Caco-2 (cell line): ENCODE data around the gene VN1R5. TPM values are rescaled to one million over a fixed set of nuclear protein-coding genes. Genes with fewer than 3 reads are reported as not detected.

ENCODE experiments used
- BruUV-seq: library from RNA; stranded (reverse); fragments of 400-500 nt; replicated peaks from 2 replicates; lab custom pipeline; 2021; lab: Mats Ljungman, UMichigan
- CTCF ChIA-PET: fragments of 300-600 bp; sonication (Branson Sonifier 250); formaldehyde crosslinking; loops from one replicate; lab custom pipeline; 2022; ENCODE audit warnings: antibody characterized with exemption; lab: Charles Lee
- POLR2A ChIA-PET: fragments of 300-600 bp; sonication (Branson Sonifier 250); formaldehyde crosslinking; loops from one replicate; lab custom pipeline; 2022; ENCODE audit warnings: antibody characterized with exemption; lab: Charles Lee
- DNase-seq, 2 experiments: peaks; one replicate each; pipeline versions ENCODE4 v3.0.0 to v3.0.0-alpha.2; 2020 to 2022
- H3K27me3 ChIP-seq: replicated peaks from 2 replicates; pipeline ENCODE4 v1.6.0; 2011; ENCODE audit warnings: low read length; ENCODE audit not compliant: control insufficient read depth, insufficient read depth
- H3K36me3 ChIP-seq: 2 replicates; pipeline ENCODE4 v1.5.1; 2011; ENCODE audit warnings: low read length; ENCODE audit not compliant: control insufficient read depth, insufficient read depth
- H3K4me1 ChIP-seq: fragments of 250-450 bp; sonication (Bioruptor Pico); 2 replicates; pipeline ENCODE4 v1.5.1; 2020; ENCODE audit warnings: mild to moderate bottlenecking
- H3K4me3 ChIP-seq: 2 replicates; pipeline ENCODE4 v1.5.1; 2011; ENCODE audit warnings: low read depth, mild to moderate bottlenecking, control low read depth, low read length
- H3K9me3 ChIP-seq: fragments of 250-450 bp; sonication (Bioruptor Pico); 2 replicates; pipeline ENCODE4 v1.5.1; 2020; ENCODE audit warnings: mild to moderate bottlenecking, moderate library complexity
- H3K27ac Mint-ChIP-seq: one replicate; pipeline ENCODE4 v1.8.0; 2022; ENCODE audit warnings: mixed read lengths; ENCODE audit not compliant: unreplicated experiment
- H3K27me3 Mint-ChIP-seq: one replicate; pipeline ENCODE4 v1.8.0; 2022; ENCODE audit warnings: mixed read lengths; ENCODE audit not compliant: insufficient read depth, unreplicated experiment
- H3K36me3 Mint-ChIP-seq: one replicate; pipeline ENCODE4 v1.8.0; 2022; ENCODE audit warnings: mild to moderate bottlenecking, mixed read lengths; ENCODE audit not compliant: insufficient read depth, unreplicated experiment
- H3K4me1 Mint-ChIP-seq: one replicate; pipeline ENCODE4 v1.8.0; 2022; ENCODE audit warnings: low read depth, mixed read lengths; ENCODE audit not compliant: unreplicated experiment
- H3K4me3 Mint-ChIP-seq: one replicate; pipeline ENCODE4 v1.8.0; 2022; ENCODE audit warnings: mild to moderate bottlenecking, moderate library complexity, mixed read lengths; ENCODE audit not compliant: unreplicated experiment
- H3K9me3 Mint-ChIP-seq: one replicate; pipeline ENCODE4 v1.8.0; 2022; ENCODE audit warnings: mixed read lengths; ENCODE audit not compliant: unreplicated experiment
- intact Hi-C: fragments of 100-400 bp; cut with micrococcal nuclease; formaldehyde crosslinking; loops from one replicate; pipeline ENCODE4 v1.10.0; 2022; ENCODE audit not compliant: unreplicated experiment
- total RNA-seq: library from RNA; stranded (reverse); gene quantifications from 2 replicates; pipeline ENCODE4 v1.2.3, GENCODE V29; 2022
- TF ChIP-seq, protein P1 (sequence below), 2 experiments: fragments of 200-600 bp in 1 of 2; IDR thresholded peaks; 1 replicate in 1 of 2; 2 replicates in 1 of 2; pipeline versions ENCODE4 v1.5.1 to v1.8.0; 2011 to 2022; ENCODE audit warnings: antibody characterized with exemption in 1 of 2, control low read depth in 1 of 2, inconsistent platforms in 1 of 2, low read depth in 1 of 2, low read length in 1 of 2, mild to moderate bottlenecking in 1 of 2, moderate library complexity in 1 of 2; ENCODE audit not compliant: insufficient read depth in 1 of 2, severe bottlenecking in 1 of 2, unreplicated experiment in 1 of 2

VN1R5 gene
- total RNA-seq, 1 experiment from 2014 or later = not detected

DNA sequence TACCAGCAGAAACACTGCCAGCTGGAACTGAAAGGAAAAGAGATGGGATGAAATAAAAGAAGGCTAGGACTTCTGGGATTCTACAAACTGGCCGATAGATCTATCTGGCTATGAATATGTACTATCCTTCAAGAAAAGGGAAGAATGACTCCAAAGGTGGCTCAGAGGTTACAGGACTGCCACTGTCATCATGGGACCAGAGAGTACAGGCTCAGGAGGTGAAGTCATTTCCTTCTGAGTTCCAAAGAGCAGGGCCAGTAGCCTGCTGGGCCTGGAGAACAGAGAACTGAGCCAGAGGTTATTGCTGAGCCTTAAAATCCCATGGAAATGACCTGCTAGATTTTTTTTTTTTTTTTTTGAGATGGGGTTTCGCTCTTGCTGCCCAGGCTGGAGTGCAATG lies 48.2 kb downstream of the VN1R5 start:
- intact Hi-C loops = no loop called here
- ChIA-PET CTCF (no interaction called here), POLR2A (no interaction called here)
- Histone ChIP-seq H3K4me3 (no peak overlapping the region), H3K4me1 (no peaks in the 10 kb centered on the region), H3K9me3 (no peaks in the 10 kb centered on the region), H3K27me3 (no peaks in the 10 kb centered on the region), H3K36me3 (peaks cover 11% of the 10 kb centered on the region)
- H3K9me3 Mint-ChIP-seq = no peaks in the 10 kb centered on the region
- H3K27me3 Mint-ChIP-seq = no peaks in the 10 kb centered on the region
- H3K27ac Mint-ChIP-seq = no peak overlapping the region
- TF ChIP-seq, protein P1, sequence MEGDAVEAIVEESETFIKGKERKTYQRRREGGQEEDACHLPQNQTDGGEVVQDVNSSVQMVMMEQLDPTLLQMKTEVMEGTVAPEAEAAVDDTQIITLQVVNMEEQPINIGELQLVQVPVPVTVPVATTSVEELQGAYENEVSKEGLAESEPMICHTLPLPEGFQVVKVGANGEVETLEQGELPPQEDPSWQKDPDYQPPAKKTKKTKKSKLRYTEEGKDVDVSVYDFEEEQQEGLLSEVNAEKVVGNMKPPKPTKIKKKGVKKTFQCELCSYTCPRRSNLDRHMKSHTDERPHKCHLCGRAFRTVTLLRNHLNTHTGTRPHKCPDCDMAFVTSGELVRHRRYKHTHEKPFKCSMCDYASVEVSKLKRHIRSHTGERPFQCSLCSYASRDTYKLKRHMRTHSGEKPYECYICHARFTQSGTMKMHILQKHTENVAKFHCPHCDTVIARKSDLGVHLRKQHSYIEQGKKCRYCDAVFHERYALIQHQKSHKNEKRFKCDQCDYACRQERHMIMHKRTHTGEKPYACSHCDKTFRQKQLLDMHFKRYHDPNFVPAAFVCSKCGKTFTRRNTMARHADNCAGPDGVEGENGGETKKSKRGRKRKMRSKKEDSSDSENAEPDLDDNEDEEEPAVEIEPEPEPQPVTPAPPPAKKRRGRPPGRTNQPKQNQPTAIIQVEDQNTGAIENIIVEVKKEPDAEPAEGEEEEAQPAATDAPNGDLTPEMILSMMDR (IDR thresholded peaks at IDR 0.05; ENCODE audit: insufficient read depth in 1 of 2, low read depth in 1 of 2, low read length in 1 of 2, severe bottlenecking in 1 of 2, unreplicated experiment in 1 of 2) = no peak
- no TSS peak for BruUV-seq
- no peak overlapping the region for H3K4me3 Mint-ChIP-seq
- H3K4me1 Mint-ChIP-seq = no peaks in the 10 kb centered on the region
- peaks cover 58% of the 10 kb centered on the region for H3K36me3 Mint-ChIP-seq
- DNase-seq = no peak

Other genes with a start within 250 kb of the VN1R5 start
- 24.7 and 25.2 TPM in 2 replicates for gene ZNF695, start 248.0 kb upstream of the VN1R5 start, total RNA-seq
- gene ZNF670, start 177.3 kb upstream of the VN1R5 start, total RNA-seq = 5.8 and 6.0 TPM in 2 replicates
- 8.3 and 9.1 TPM in 2 replicates for gene ZNF669, start 151.7 kb upstream of the VN1R5 start, total RNA-seq
- 47.5 and 52.9 TPM in 2 replicates for gene ZNF124, start 84.1 kb upstream of the VN1R5 start, total RNA-seq
- gene ZNF496, start 75.8 kb downstream of the VN1R5 start, total RNA-seq = 31.0 and 36.4 TPM in 2 replicates
- not detected in 2 replicates for gene NLRP3, start 160.1 kb downstream of the VN1R5 start, total RNA-seq
- not detected in 2 replicates for gene OR2B11, start 202.0 kb downstream of the VN1R5 start, total RNA-seq